ENCODE results near the gene RCOR3.

GRCh38 chr1:211215577-211215976 is 43.6 kb upstream of the RCOR3 start:
- TF ChIP-seq CTCF (conservative IDR thresholded peaks at IDR 0.05), result no peak
- no peak for TF ChIP-seq ZFX (IDR thresholded peaks at IDR 0.05)

Measured in C4-2B (cell line).